ENCODE results near the gene LRRC27.
A peak's percentile ranks its signal among the peaks of the same experiment; 100 is the strongest.

DNA sequence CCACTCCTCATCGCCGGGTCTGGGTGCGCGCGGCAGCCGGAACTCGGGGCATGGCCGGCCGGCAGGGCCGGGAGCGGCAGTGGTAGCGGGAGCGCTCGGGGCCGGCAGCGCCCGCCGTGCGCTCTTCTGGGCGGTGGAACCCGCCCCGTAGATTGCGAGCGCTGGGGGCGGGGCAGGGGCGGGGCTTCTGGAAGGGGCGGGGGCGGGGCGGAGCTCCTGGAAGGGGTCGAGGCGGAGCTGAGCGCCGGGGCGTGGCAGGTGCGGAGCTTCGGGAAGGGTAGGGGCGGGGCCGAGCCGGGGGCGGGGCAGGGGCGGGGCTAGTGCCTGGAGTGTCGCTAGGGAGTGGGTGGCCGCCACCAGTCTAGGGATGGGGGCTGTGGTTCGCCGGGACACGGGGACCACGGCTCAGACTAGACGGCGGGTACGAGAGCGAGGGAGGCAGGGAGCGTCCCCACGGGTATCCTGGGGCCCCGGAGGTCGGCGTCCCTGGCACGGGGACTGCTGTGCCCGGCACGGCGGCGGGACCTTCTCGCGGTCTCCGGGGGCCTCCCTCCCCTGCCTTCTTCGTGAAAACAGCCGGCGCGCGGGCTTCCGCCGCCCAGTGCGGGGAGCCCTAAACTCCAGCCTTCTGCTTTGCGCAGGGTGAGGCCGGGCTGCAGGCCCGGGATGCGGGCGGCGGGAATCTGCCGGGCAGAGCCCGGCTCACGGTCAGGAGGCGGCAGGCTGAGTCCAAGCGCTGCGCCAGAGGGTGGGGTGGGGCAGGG is 24.0 kb upstream of the LRRC27 start, which contains the start of gene STK32C:
- TF ChIP-seq, protein P1, sequence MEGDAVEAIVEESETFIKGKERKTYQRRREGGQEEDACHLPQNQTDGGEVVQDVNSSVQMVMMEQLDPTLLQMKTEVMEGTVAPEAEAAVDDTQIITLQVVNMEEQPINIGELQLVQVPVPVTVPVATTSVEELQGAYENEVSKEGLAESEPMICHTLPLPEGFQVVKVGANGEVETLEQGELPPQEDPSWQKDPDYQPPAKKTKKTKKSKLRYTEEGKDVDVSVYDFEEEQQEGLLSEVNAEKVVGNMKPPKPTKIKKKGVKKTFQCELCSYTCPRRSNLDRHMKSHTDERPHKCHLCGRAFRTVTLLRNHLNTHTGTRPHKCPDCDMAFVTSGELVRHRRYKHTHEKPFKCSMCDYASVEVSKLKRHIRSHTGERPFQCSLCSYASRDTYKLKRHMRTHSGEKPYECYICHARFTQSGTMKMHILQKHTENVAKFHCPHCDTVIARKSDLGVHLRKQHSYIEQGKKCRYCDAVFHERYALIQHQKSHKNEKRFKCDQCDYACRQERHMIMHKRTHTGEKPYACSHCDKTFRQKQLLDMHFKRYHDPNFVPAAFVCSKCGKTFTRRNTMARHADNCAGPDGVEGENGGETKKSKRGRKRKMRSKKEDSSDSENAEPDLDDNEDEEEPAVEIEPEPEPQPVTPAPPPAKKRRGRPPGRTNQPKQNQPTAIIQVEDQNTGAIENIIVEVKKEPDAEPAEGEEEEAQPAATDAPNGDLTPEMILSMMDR (IDR thresholded peaks at IDR 0.05), result no peak
- peak in 1 of 4 donors; percentile 52 for TF ChIP-seq POLR2A (IDR thresholded peaks at IDR 0.05)

Data from esophagus squamous epithelium (tissue), 4 donors.